CD4-positive, alpha-beta T cell (primary cell): ENCODE measurements around the gene PDGFA. TPM values are rescaled to one million over a fixed set of nuclear protein-coding genes. Genes with fewer than 3 reads are reported as not detected.
A peak's percentile ranks its signal among the peaks of the same experiment; 100 is the strongest.

Experiments
- ATAC-seq: fragments of 200-7000 bp; cut with Tn5 transposase; one replicate; pipeline ENCODE4 v1.10.0; 2022; ENCODE audit warnings: mild to moderate bottlenecking; ENCODE audit not compliant: poor library complexity
- CTCF ChIA-PET: fragments of 350-600 bp; sonication (Branson Sonifier 250); formaldehyde crosslinking; loops from one replicate; lab custom pipeline; 2021; ENCODE audit warnings: antibody characterized with exemption, inconsistent platforms; lab: Charles Lee
- POLR2A ChIA-PET: fragments of 350-600 bp; sonication (Branson Sonifier 250); formaldehyde crosslinking; loops from one replicate; lab custom pipeline; 2021; ENCODE audit warnings: antibody characterized with exemption, inconsistent platforms; lab: Charles Lee
- DNase-seq, 14 experiments: peaks; one replicate each; pipeline ENCODE4 v3.0.0-alpha.2; 2013 to 2020; ENCODE audit warnings: mixed read lengths in 2 of 14
- H3K27ac ChIP-seq, 2 donors: one replicate each; pipeline versions ENCODE4 v1.5.1 to v1.7.0; 2013; ENCODE audit warnings: low read length in 2 of 2, low read depth in 1 of 2, mild to moderate bottlenecking in 1 of 2
- H3K27me3 ChIP-seq, 2 experiments: 1 replicate in 1 of 2; 2 replicates in 1 of 2; pipeline versions ENCODE4 v1.6.1 to v1.7.0; 2013; ENCODE audit warnings: low read length in 2 of 2, control low read depth in 1 of 2, mild to moderate bottlenecking in 1 of 2, moderate library complexity in 1 of 2; ENCODE audit not compliant: insufficient read depth in 2 of 2, control insufficient read depth in 1 of 2
- H3K36me3 ChIP-seq: one replicate; pipeline ENCODE4 v1.6.1; 2013; ENCODE audit warnings: low read length, control low read depth; ENCODE audit not compliant: insufficient read depth
- H3K4me1 ChIP-seq: one replicate; pipeline ENCODE4 v1.6.1; 2013; ENCODE audit warnings: low read length, control low read depth; ENCODE audit not compliant: insufficient read depth
- H3K4me3 ChIP-seq: one replicate; pipeline ENCODE4 v1.5.1; 2013; ENCODE audit warnings: mild to moderate bottlenecking, low read length, moderate library complexity
- H3K9me3 ChIP-seq, 2 experiments: 1 replicate in 1 of 2; 2 replicates in 1 of 2; pipeline versions ENCODE4 v1.6.1 to v1.7.0; 2013; ENCODE audit warnings: low read length in 2 of 2, mild to moderate bottlenecking in 2 of 2, control low read depth in 1 of 2, moderate library complexity in 1 of 2; ENCODE audit not compliant: control insufficient read depth in 1 of 2, insufficient read depth in 1 of 2
- H3K27ac Mint-ChIP-seq: one replicate; pipeline ENCODE4 v1.8.0; 2020; ENCODE audit warnings: mixed read lengths
- H3K27me3 Mint-ChIP-seq: one replicate; pipeline ENCODE4 v1.8.0; 2021; ENCODE audit warnings: mixed read lengths
- H3K36me3 Mint-ChIP-seq: one replicate; pipeline ENCODE4 v1.8.0; 2021; ENCODE audit warnings: low read depth, mixed read lengths
- H3K4me1 Mint-ChIP-seq: one replicate; pipeline ENCODE4 v1.8.0; 2021; ENCODE audit warnings: low read depth, mixed read lengths
- H3K4me3 Mint-ChIP-seq: one replicate; pipeline ENCODE4 v1.8.0; 2020; ENCODE audit warnings: mild to moderate bottlenecking, mixed read lengths
- H3K9me3 Mint-ChIP-seq: one replicate; pipeline ENCODE4 v1.8.0; 2020; ENCODE audit warnings: mixed read lengths
- intact Hi-C, 2 experiments: fragments of 100-400 bp; cut with DNase I in 1 of 2; cut with micrococcal nuclease in 1 of 2; formaldehyde crosslinking; loops; one replicate each; pipeline versions ENCODE4 v1.15.1 to v1.9.0; 2023 to 2025; cut with DNase I, micrococcal nuclease
- total RNA-seq, 174 experiments: library from RNA in 2 of 174; stranded (reverse) in 2 of 174; gene quantifications; one replicate each; pipeline ENCODE4 v1.2.3 and lab custom pipeline; 2021 to 2026
- TF ChIP-seq, protein P1 (sequence below): fragments of 200-600 bp; IDR thresholded peaks from one replicate; pipeline ENCODE4 v1.8.0; 2022; ENCODE audit warnings: antibody characterized with exemption, mild to moderate bottlenecking

PDGFA gene
- total RNA-seq, 2 experiments from 2014 or later, result 0.55 to 0.70 TPM

DNA sequence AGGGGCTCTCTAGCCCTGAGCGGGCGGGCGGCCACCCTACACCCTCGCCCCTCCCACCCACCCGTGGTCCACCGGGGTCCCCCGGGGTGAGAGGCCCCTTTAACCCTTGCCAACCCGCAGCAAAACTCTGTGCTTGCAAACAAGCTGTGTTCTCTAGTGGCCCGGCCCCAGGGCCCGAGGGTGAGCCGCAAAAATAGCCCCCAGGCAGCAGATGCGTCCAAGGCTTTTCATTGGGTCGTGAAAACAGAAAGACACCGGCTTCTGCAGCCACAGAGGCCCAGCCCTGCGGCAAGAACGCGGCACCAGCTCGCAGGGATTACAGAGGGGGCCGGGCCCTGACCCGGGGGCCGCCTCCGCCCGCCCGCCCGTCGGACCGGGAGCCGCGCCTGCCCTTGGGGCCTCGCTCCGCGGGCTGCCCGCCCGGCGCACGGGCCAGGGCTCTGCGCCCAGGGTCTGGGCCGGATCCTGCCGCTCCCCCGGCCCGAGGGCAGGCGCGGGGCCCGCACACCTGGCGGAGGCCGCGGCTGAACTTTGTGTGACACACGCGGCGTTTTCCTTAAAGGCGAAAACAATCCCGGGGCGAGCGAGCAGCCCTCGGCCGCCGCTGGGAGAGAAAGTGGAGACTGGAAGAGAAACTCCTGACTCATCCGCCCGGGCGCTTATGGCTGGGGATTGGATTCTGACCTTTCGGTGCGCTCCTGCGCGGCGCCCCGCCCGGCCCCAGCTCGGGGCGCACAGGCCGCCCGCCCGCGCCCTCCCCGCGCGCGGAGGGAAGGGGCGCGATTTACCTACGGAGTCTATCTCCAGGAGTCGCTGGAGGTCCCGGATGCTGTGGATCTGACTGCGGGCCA lies 2.8 kb downstream of the PDGFA start:
- no peak overlapping the region for H3K4me3 ChIP-seq
- H3K9me3 Mint-ChIP-seq, result no peaks in the 10 kb centered on the region
- no peak overlapping the region for H3K27ac Mint-ChIP-seq
- CTCF ChIA-PET, result no interaction called here
- H3K4me1 ChIP-seq, result peaks cover 29% of the 10 kb centered on the region
- POLR2A ChIA-PET, result no interaction called here
- H3K36me3 ChIP-seq, result no peaks in the 10 kb centered on the region
- H3K4me3 Mint-ChIP-seq, result no peak overlapping the region
- H3K4me1 Mint-ChIP-seq, result peaks cover 10% of the 10 kb centered on the region
- intact Hi-C loops, result no loop called here
- peaks cover 48% of the 10 kb centered on the region for H3K27me3 Mint-ChIP-seq
- TF ChIP-seq, protein P1, sequence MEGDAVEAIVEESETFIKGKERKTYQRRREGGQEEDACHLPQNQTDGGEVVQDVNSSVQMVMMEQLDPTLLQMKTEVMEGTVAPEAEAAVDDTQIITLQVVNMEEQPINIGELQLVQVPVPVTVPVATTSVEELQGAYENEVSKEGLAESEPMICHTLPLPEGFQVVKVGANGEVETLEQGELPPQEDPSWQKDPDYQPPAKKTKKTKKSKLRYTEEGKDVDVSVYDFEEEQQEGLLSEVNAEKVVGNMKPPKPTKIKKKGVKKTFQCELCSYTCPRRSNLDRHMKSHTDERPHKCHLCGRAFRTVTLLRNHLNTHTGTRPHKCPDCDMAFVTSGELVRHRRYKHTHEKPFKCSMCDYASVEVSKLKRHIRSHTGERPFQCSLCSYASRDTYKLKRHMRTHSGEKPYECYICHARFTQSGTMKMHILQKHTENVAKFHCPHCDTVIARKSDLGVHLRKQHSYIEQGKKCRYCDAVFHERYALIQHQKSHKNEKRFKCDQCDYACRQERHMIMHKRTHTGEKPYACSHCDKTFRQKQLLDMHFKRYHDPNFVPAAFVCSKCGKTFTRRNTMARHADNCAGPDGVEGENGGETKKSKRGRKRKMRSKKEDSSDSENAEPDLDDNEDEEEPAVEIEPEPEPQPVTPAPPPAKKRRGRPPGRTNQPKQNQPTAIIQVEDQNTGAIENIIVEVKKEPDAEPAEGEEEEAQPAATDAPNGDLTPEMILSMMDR, result no peak
- H3K36me3 Mint-ChIP-seq, result no peaks in the 10 kb centered on the region
- H3K9me3 ChIP-seq, result peaks cover 0 to 11% of the 10 kb centered on the region in 2 experiments
- peaks cover 31 to 33% of the 10 kb centered on the region in 2 experiments for H3K27me3 ChIP-seq
- peak in 1 of 14 experiments; percentile 24 for DNase-seq
- H3K27ac ChIP-seq, result no peak overlapping the region
- no peak for ATAC-seq

DNA sequence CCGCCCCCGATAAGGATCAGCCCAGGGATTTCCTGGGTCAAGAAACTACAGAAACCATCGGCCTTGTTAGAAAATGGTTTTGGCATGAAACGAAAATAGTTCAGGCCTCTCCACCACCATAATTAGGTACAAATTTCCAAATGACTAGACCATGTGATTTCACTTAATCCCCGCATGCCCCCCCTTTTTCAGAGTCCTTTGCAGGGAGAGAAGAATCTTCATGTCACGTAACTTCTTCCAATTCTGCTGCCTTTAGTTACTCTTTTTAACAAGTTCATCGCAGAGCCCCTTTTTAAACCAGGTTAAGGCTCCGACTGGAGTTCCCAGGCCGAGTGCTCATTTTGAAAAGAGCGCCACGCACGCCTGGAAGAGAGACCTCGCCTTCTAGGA lies 3.4 kb downstream of the PDGFA start:
- no peaks in the 10 kb centered on the region for H3K9me3 Mint-ChIP-seq
- intact Hi-C loops, result no loop called here
- POLR2A ChIA-PET, result no interaction called here
- CTCF ChIA-PET, result no interaction called here
- peaks cover 46% of the 10 kb centered on the region for H3K27me3 Mint-ChIP-seq
- Histone ChIP-seq H3K36me3 (no peaks in the 10 kb centered on the region), H3K27me3 (peaks cover 25 to 28% of the 10 kb centered on the region in 2 experiments), H3K9me3 (peaks cover 0 to 6% of the 10 kb centered on the region in 2 experiments), H3K27ac (no peak overlapping the region), H3K4me1 (peaks cover 23% of the 10 kb centered on the region), H3K4me3 (no peak overlapping the region)
- ATAC-seq (no peak), DNase-seq (no peak)
- TF ChIP-seq, protein P1, result no peak
- no peak overlapping the region for H3K27ac Mint-ChIP-seq
- peak overlapping the region; percentile 30 for H3K4me3 Mint-ChIP-seq
- no peaks in the 10 kb centered on the region for H3K36me3 Mint-ChIP-seq
- peaks cover 10% of the 10 kb centered on the region for H3K4me1 Mint-ChIP-seq

DNA sequence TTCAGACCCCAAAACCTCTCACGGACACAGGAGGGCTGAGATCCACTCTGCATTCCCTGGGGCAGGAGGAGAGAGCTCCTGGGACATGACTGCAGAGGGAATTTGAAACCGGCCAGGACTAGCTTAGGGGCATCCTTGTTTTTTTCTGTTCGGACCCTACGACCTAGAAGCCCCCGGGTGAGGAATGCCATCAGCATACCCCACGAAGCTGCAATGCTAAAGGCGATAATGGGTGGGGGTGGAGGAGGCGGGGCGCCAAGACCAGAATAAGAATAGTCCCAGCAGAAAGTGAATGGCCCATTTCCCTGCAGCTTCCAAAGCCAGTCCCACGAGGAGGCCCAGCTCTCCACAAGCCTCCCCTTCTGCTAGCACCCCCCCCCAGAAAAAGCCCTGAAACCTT lies 4.0 kb downstream of the PDGFA start:
- H3K36me3 ChIP-seq, result no peaks in the 10 kb centered on the region
- H3K4me1 Mint-ChIP-seq, result peaks cover 10% of the 10 kb centered on the region
- H3K4me3 ChIP-seq, result no peak overlapping the region
- H3K4me3 Mint-ChIP-seq, result no peak overlapping the region
- H3K4me1 ChIP-seq, result peaks cover 19% of the 10 kb centered on the region
- no peak for DNase-seq
- POLR2A ChIA-PET, result interaction anchor here (0.5 kb wide), 1 partner anchor 116 kb away, joined by 3 read pairs; no protein-coding TSS in a partner anchor
- H3K27ac Mint-ChIP-seq, result no peak overlapping the region
- peaks cover 0 to 5% of the 10 kb centered on the region in 2 experiments for H3K9me3 ChIP-seq
- H3K27ac ChIP-seq, result no peak overlapping the region
- H3K27me3 ChIP-seq, result peaks cover 19 to 22% of the 10 kb centered on the region in 2 experiments
- no peaks in the 10 kb centered on the region for H3K36me3 Mint-ChIP-seq
- TF ChIP-seq, protein P1, result no peak
- ATAC-seq, result no peak
- CTCF ChIA-PET, result no interaction called here
- H3K27me3 Mint-ChIP-seq, result peaks cover 40% of the 10 kb centered on the region
- intact Hi-C loops, result no loop called here
- H3K9me3 Mint-ChIP-seq, result no peaks in the 10 kb centered on the region
